Measurements from ENCODE around the gene PLCB2. TPM values are rescaled to one million over a fixed set of nuclear protein-coding genes. Genes with fewer than 3 reads are reported as not detected.
A peak's percentile ranks its signal among the peaks of the same experiment; 100 is the strongest.

Gene PLCB2
- total and polyA plus RNA-seq, 9 of the 15 experiments (the other 6 are each of a cell fraction or from before 2014, with no cell fraction given) = 0.37 to 12.3 (median 8.0) TPM

DNA sequence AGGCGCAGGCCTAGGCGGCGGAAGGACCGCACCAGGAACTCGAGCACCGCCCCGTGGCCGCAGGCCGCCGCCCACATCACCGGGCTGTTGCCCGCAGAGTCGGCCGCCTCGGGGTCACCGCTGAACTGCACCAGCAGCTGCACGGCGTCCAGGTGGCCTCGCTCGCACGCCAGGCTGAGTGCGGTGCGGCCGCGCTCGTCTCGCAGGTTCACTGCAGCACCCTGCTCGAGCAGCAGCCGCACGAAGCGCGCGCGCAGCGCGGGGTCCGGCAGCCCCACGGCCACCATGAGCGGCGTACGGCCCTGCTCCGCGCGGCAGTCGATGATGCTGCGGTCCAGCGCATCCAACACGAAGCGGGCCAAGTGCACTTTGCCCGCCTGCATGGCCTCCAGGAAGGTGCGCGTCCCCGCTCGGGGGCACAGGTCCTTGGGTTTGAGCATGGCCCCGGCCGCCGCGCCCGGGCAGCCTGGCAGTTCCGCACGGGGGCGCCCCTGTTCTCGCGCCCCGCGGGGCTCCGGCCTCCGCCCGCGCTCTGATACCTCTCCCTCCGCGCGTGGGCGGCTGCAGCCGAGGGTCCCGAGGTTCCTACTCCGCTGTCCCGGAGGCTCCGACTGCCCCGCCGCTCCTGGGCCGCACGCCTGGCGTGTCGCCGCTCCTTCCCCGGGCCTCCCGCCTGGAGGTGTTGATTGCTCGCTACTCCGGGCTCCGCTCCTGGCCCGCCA, 25.4 kb downstream of the PLCB2 start (continued):
- no peak for TF ChIP-seq WHSC1 (IDR thresholded peaks at IDR 0.05; ENCODE audit: low read length)
- TF ChIP-seq ZFP1 (CRISPR knock-in tag; IDR thresholded peaks at IDR 0.05) = no peak
- TF ChIP-seq CHCHD3 (CRISPR knock-in tag; IDR thresholded peaks at IDR 0.05) = no peak
- no peak for TF ChIP-seq RHOXF2B (CRISPR knock-in tag; conservative IDR thresholded peaks at IDR 0.05)
- TF ChIP-seq HNRNPUL1 (IDR thresholded peaks at IDR 0.05; ENCODE audit: low read length) = no peak
- no peak for TF ChIP-seq MYNN (IDR thresholded peaks at IDR 0.05)
- no peak for TF ChIP-seq MYNN (CRISPR knock-in tag; IDR thresholded peaks at IDR 0.05)
- TF ChIP-seq NCOA2 (IDR thresholded peaks at IDR 0.05; ENCODE audit: partially characterized antibody in 2 of 2) = no peak
- TF ChIP-seq BMI1 (IDR thresholded peaks at IDR 0.05; ENCODE audit: low read length) = no peak
- TF ChIP-seq FOXJ2 (tag; IDR thresholded peaks at IDR 0.05) = no peak
- TF ChIP-seq ZNF3 (CRISPR knock-in tag; IDR thresholded peaks at IDR 0.05) = no peak
- TF ChIP-seq, protein P1, sequence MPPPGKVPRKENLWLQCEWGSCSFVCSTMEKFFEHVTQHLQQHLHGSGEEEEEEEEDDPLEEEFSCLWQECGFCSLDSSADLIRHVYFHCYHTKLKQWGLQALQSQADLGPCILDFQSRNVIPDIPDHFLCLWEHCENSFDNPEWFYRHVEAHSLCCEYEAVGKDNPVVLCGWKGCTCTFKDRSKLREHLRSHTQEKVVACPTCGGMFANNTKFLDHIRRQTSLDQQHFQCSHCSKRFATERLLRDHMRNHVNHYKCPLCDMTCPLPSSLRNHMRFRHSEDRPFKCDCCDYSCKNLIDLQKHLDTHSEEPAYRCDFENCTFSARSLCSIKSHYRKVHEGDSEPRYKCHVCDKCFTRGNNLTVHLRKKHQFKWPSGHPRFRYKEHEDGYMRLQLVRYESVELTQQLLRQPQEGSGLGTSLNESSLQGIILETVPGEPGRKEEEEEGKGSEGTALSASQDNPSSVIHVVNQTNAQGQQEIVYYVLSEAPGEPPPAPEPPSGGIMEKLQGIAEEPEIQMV (tag; conservative IDR thresholded peaks at IDR 0.05; ENCODE audit: low read depth) = no peak
- no peak for TF ChIP-seq KLF6 (CRISPR knock-in tag; IDR thresholded peaks at IDR 0.05; ENCODE audit: borderline replicate concordance)
- no peak for TF ChIP-seq CREB3 (tag; conservative IDR thresholded peaks at IDR 0.05; ENCODE audit: low read depth)
- no peak for TF ChIP-seq SREBF2 (CRISPR knock-in tag; IDR thresholded peaks at IDR 0.05)
- no peak for TF ChIP-seq FOXK1 (CRISPR knock-in tag; IDR thresholded peaks at IDR 0.05; ENCODE audit: borderline replicate concordance)
- no peak for TF ChIP-seq DLX4 (CRISPR knock-in tag; IDR thresholded peaks at IDR 0.05)
- TF ChIP-seq NBN (IDR thresholded peaks at IDR 0.05; ENCODE audit: low read depth) = no peak
- TF ChIP-seq RBM22 (IDR thresholded peaks at IDR 0.05; ENCODE audit: low read depth, low read length, poor library complexity, severe bottlenecking) = no peak
- TF ChIP-seq ZFX (CRISPR knock-in tag; IDR thresholded peaks at IDR 0.05) = peak; percentile 86
- TF ChIP-seq PREB (CRISPR knock-in tag; IDR thresholded peaks at IDR 0.05) = no peak
- no peak for TF ChIP-seq ZNF134 (CRISPR knock-in tag; conservative IDR thresholded peaks at IDR 0.05)
- TF ChIP-seq ZKSCAN8 (CRISPR knock-in tag; IDR thresholded peaks at IDR 0.05) = no peak
- no peak for TF ChIP-seq RBM39 (optimal IDR thresholded peaks at IDR 0.05; ENCODE audit: low read depth, low read length)
- no peak for TF ChIP-seq ZNF644 (tag; IDR thresholded peaks at IDR 0.05; ENCODE audit: low read depth)
- TF ChIP-seq FIP1L1 (IDR thresholded peaks at IDR 0.05; ENCODE audit: low read depth, low read length, poor library complexity, severe bottlenecking) = peak; percentile 32
